ENCODE measurements around the gene TAS2R42.

Gene TAS2R42

GRCh38 chr12:11143352-11143751, 43.4 kb downstream of the TAS2R42 start:
- DNase-seq (ENCODE audit: low read depth): no peak

- no peak for DNase-seq (ENCODE audit: low read depth)
Observed at GRCh38 chr12:11136075-11136474, 50.7 kb downstream of the TAS2R42 start.

All from stimulated activated CD8-positive, alpha-beta memory T cell treated with anti-CD3 and anti-CD28 coated beads, Interleukin-7, amount 100 ng/mL, for 24 hours (primary cell).